Measurements from ENCODE around the gene FAM114A2.
A peak's percentile ranks its signal among the peaks of the same experiment; 100 is the strongest.
"Not testable (repeated sequence)": the region's sequence is repeated elsewhere in the genome, so short reads cannot be mapped to it uniquely, and the experiment has no call there.

The FAM114A2 gene

GRCh38 chr5:154038261-154038706 lies 426 bp downstream of the FAM114A2 start:
- no peaks in the 10 kb centered on the region for H3K9me3 ChIP-seq (ENCODE audit: control extremely low read depth in 1 of 5, control insufficient read depth in 4 of 5, insufficient read depth in 2 of 5, low read depth in 1 of 5, low read length in 4 of 5)
- H3K27me3 ChIP-seq (replicated peaks in 2 of 5; ENCODE audit: control insufficient read depth in 4 of 5, insufficient read depth in 5 of 5, low read length in 4 of 5), result no peaks in the 10 kb centered on the region
- POLR2A ChIA-PET, result interaction anchor here (0.9 to 1.1 kb wide), 2 partner anchors 11 to 73 kb away, joined by 3 to 4 read pairs; no protein-coding TSS in a partner anchor
- peaks cover 7 to 26% (median 18%) of the 10 kb centered on the region in 4 experiments for H3K4me1 ChIP-seq (ENCODE audit: control extremely low read depth in 1 of 4, control insufficient read depth in 4 of 4, insufficient read depth in 4 of 4, low read length in 3 of 4)
- 0% methylated on average over 15 of the region's 22 CpGs for WGBS (ENCODE audit: insufficient coverage)
- H3K36me3 ChIP-seq (ENCODE audit: control insufficient read depth in 4 of 4, insufficient read depth in 4 of 4, low read length in 3 of 4), result no peaks in the 10 kb centered on the region
- peak overlapping the region; percentile 21 to 80 for H3K27ac ChIP-seq (ENCODE audit: insufficient read depth in 1 of 2, low read depth in 1 of 2, low read length in 2 of 2, poor library complexity in 1 of 2, severe bottlenecking in 2 of 2)
- CTCF ChIA-PET, result interaction anchor here (1.4 to 1.9 kb wide), 4 partner anchors 10 to 367 kb away, joined by 4 to 5 read pairs (median 4); no protein-coding TSS in a partner anchor
- DNase-seq, result peak in 2 of 3 donors; percentile 62 to 76
- peak overlapping the region; percentile 66 to 98 (median 87) for H3K4me3 ChIP-seq (ENCODE audit: control insufficient read depth in 1 of 7, extremely low read depth in 1 of 7, insufficient read depth in 4 of 7, low read depth in 2 of 7, low read length in 6 of 7)

- ChIA-PET CTCF (no interaction called here), POLR2A (no interaction called here)
- WGBS (ENCODE audit: insufficient coverage), result 93% methylated on average over 2 of the region's 3 CpGs
Observed at GRCh38 chr5:154034944-154035343, 3.8 kb downstream of the FAM114A2 start.

GRCh38 chr5:154031937-154032489 lies 6.7 kb downstream of the FAM114A2 start:
- Histone ChIP-seq H3K4me1 (ENCODE audit: control extremely low read depth in 1 of 4, control insufficient read depth in 4 of 4, insufficient read depth in 4 of 4, low read length in 3 of 4) (peaks cover 0 to 8% (median 3%) of the 10 kb centered on the region in 4 experiments), H3K9me3 (ENCODE audit: control extremely low read depth in 1 of 5, control insufficient read depth in 4 of 5, insufficient read depth in 2 of 5, low read depth in 1 of 5, low read length in 4 of 5) (no peaks in the 10 kb centered on the region), H3K4me3 (ENCODE audit: control insufficient read depth in 1 of 7, extremely low read depth in 1 of 7, insufficient read depth in 4 of 7, low read depth in 2 of 7, low read length in 6 of 7) (no peak overlapping the region), H3K36me3 (ENCODE audit: control insufficient read depth in 4 of 4, insufficient read depth in 4 of 4, low read length in 3 of 4) (peaks cover 3 to 33% (median 18%) of the 10 kb centered on the region in 4 experiments), H3K27ac (ENCODE audit: insufficient read depth in 1 of 2, low read depth in 1 of 2, low read length in 2 of 2, poor library complexity in 1 of 2, severe bottlenecking in 2 of 2) (no peak overlapping the region), H3K27me3 (replicated peaks in 2 of 5; ENCODE audit: control insufficient read depth in 4 of 5, insufficient read depth in 5 of 5, low read length in 4 of 5) (no peaks in the 10 kb centered on the region)
- DNase-seq, result peak; percentile 10 to 51 (median 28)
- POLR2A ChIA-PET, result no interaction called here
- 69% methylated on average over 2 of the region's 2 CpGs for WGBS (ENCODE audit: insufficient coverage)
- CTCF ChIA-PET, result interaction anchor here (0.8 kb wide), 1 partner anchor 14 kb away, joined by 3 read pairs; no protein-coding TSS in a partner anchor

More at GRCh38 chr5:154034944-154035343, 3.8 kb downstream of the FAM114A2 start:
- peaks cover 7 to 23% (median 16%) of the 10 kb centered on the region in 4 experiments for H3K4me1 ChIP-seq (ENCODE audit: control extremely low read depth in 1 of 4, control insufficient read depth in 4 of 4, insufficient read depth in 4 of 4, low read length in 3 of 4)
- H3K4me3 ChIP-seq (ENCODE audit: control insufficient read depth in 1 of 7, extremely low read depth in 1 of 7, insufficient read depth in 4 of 7, low read depth in 2 of 7, low read length in 6 of 7), result no peak overlapping the region
- H3K27ac ChIP-seq (ENCODE audit: insufficient read depth in 1 of 2, low read depth in 1 of 2, low read length in 2 of 2, poor library complexity in 1 of 2, severe bottlenecking in 2 of 2), result no peak overlapping the region
- H3K36me3 ChIP-seq (ENCODE audit: control insufficient read depth in 4 of 4, insufficient read depth in 4 of 4, low read length in 3 of 4), result peaks cover 0 to 14% (median 8%) of the 10 kb centered on the region in 4 experiments
- no peaks in the 10 kb centered on the region for H3K9me3 ChIP-seq (ENCODE audit: control extremely low read depth in 1 of 5, control insufficient read depth in 4 of 5, insufficient read depth in 2 of 5, low read depth in 1 of 5, low read length in 4 of 5)
- no peaks in the 10 kb centered on the region for H3K27me3 ChIP-seq (replicated peaks in 2 of 5; ENCODE audit: control insufficient read depth in 4 of 5, insufficient read depth in 5 of 5, low read length in 4 of 5)
- DNase-seq, result no peak

- ChIA-PET POLR2A (no interaction called here), CTCF (no interaction called here)
- H3K4me1 ChIP-seq (ENCODE audit: control extremely low read depth in 1 of 4, control insufficient read depth in 4 of 4, insufficient read depth in 4 of 4, low read length in 3 of 4), result no peaks in the 10 kb centered on the region
Observed at GRCh38 chr5:154025951-154026350, 12.8 kb downstream of the FAM114A2 start.

GRCh38 chr5:154018919-154019318 lies 19.8 kb downstream of the FAM114A2 start:
- no CpG with 5 or more reads among the region's 1 CpG for WGBS (ENCODE audit: insufficient coverage)

More at GRCh38 chr5:154025951-154026350, 12.8 kb downstream of the FAM114A2 start:
- Histone ChIP-seq H3K4me3 (ENCODE audit: control insufficient read depth in 1 of 7, extremely low read depth in 1 of 7, insufficient read depth in 4 of 7, low read depth in 2 of 7, low read length in 6 of 7) (no peak overlapping the region), H3K36me3 (ENCODE audit: control insufficient read depth in 4 of 4, insufficient read depth in 4 of 4, low read length in 3 of 4) (peaks cover 12 to 44% (median 22%) of the 10 kb centered on the region in 4 experiments), H3K27me3 (replicated peaks in 2 of 5; ENCODE audit: control insufficient read depth in 4 of 5, insufficient read depth in 5 of 5, low read length in 4 of 5) (no peaks in the 10 kb centered on the region), H3K9me3 (ENCODE audit: control extremely low read depth in 1 of 5, control insufficient read depth in 4 of 5, insufficient read depth in 2 of 5, low read depth in 1 of 5, low read length in 4 of 5) (no peaks in the 10 kb centered on the region), H3K27ac (ENCODE audit: insufficient read depth in 1 of 2, low read depth in 1 of 2, low read length in 2 of 2, poor library complexity in 1 of 2, severe bottlenecking in 2 of 2) (no peak overlapping the region)
- DNase-seq, result no peak

GRCh38 chr5:154015071-154015693 lies 23.5 kb downstream of the FAM114A2 start:
- WGBS (ENCODE audit: insufficient coverage), result 96% methylated on average over 3 of the region's 4 CpGs
- POLR2A ChIA-PET, result no interaction called here
- no peak for DNase-seq
- Histone ChIP-seq H3K4me3 (ENCODE audit: control insufficient read depth in 1 of 7, extremely low read depth in 1 of 7, insufficient read depth in 4 of 7, low read depth in 2 of 7, low read length in 6 of 7) (no peak overlapping the region), H3K27me3 (replicated peaks in 2 of 5; ENCODE audit: control insufficient read depth in 4 of 5, insufficient read depth in 5 of 5, low read length in 4 of 5) (no peaks in the 10 kb centered on the region), H3K36me3 (ENCODE audit: control insufficient read depth in 4 of 4, insufficient read depth in 4 of 4, low read length in 3 of 4) (peaks cover 0 to 34% (median 12%) of the 10 kb centered on the region in 4 experiments), H3K4me1 (ENCODE audit: control extremely low read depth in 1 of 4, control insufficient read depth in 4 of 4, insufficient read depth in 4 of 4, low read length in 3 of 4) (no peaks in the 10 kb centered on the region), H3K27ac (ENCODE audit: insufficient read depth in 1 of 2, low read depth in 1 of 2, low read length in 2 of 2, poor library complexity in 1 of 2, severe bottlenecking in 2 of 2) (no peak overlapping the region), H3K9me3 (ENCODE audit: control extremely low read depth in 1 of 5, control insufficient read depth in 4 of 5, insufficient read depth in 2 of 5, low read depth in 1 of 5, low read length in 4 of 5) (peaks cover 0 to 2% (median 0%) of the 10 kb centered on the region in 5 experiments)
- CTCF ChIA-PET, result interaction anchor here (1.5 kb wide), 1 partner anchor 9 kb away, joined by 5 read pairs; no protein-coding TSS in a partner anchor

More at GRCh38 chr5:154018919-154019318, 19.8 kb downstream of the FAM114A2 start:
- peaks cover 0 to 37% (median 8%) of the 10 kb centered on the region in 4 experiments for H3K36me3 ChIP-seq (ENCODE audit: control insufficient read depth in 4 of 4, insufficient read depth in 4 of 4, low read length in 3 of 4)
- H3K27ac ChIP-seq (ENCODE audit: insufficient read depth in 1 of 2, low read depth in 1 of 2, low read length in 2 of 2, poor library complexity in 1 of 2, severe bottlenecking in 2 of 2); H3K4me1 ChIP-seq (ENCODE audit: control extremely low read depth in 1 of 4, control insufficient read depth in 4 of 4, insufficient read depth in 4 of 4, low read length in 3 of 4); H3K9me3 ChIP-seq (ENCODE audit: control extremely low read depth in 1 of 5, control insufficient read depth in 4 of 5, insufficient read depth in 2 of 5, low read depth in 1 of 5, low read length in 4 of 5); CTCF ChIA-PET; H3K4me3 ChIP-seq (ENCODE audit: control insufficient read depth in 1 of 7, extremely low read depth in 1 of 7, insufficient read depth in 4 of 7, low read depth in 2 of 7, low read length in 6 of 7); H3K27me3 ChIP-seq (replicated peaks in 2 of 5; ENCODE audit: control insufficient read depth in 4 of 5, insufficient read depth in 5 of 5, low read length in 4 of 5); POLR2A ChIA-PET: not testable (repeated sequence)
- DNase-seq, result peak in 1 of 3 donors; percentile 27

GRCh38 chr5:154010660-154011059 lies 28.1 kb downstream of the FAM114A2 start:
- H3K4me1 ChIP-seq (ENCODE audit: control extremely low read depth in 1 of 4, control insufficient read depth in 4 of 4, insufficient read depth in 4 of 4, low read length in 3 of 4), result no peaks in the 10 kb centered on the region
- H3K27ac ChIP-seq (ENCODE audit: insufficient read depth in 1 of 2, low read depth in 1 of 2, low read length in 2 of 2, poor library complexity in 1 of 2, severe bottlenecking in 2 of 2), result no peak overlapping the region
- ChIA-PET POLR2A (no interaction called here), CTCF (interaction anchor here (1.0 to 1.3 kb wide), 2 partner anchors 11 to 28 kb away, joined by 3 to 5 read pairs; partner anchors contain the start of genes FAM114A2 and MFAP3)
- H3K36me3 ChIP-seq (ENCODE audit: control insufficient read depth in 4 of 4, insufficient read depth in 4 of 4, low read length in 3 of 4), result peaks cover 0 to 25% (median 15%) of the 10 kb centered on the region in 4 experiments
- no peak for DNase-seq
- no peak overlapping the region for H3K4me3 ChIP-seq (ENCODE audit: control insufficient read depth in 1 of 7, extremely low read depth in 1 of 7, insufficient read depth in 4 of 7, low read depth in 2 of 7, low read length in 6 of 7)
- H3K9me3 ChIP-seq (ENCODE audit: control extremely low read depth in 1 of 5, control insufficient read depth in 4 of 5, insufficient read depth in 2 of 5, low read depth in 1 of 5, low read length in 4 of 5), result no peaks in the 10 kb centered on the region
- H3K27me3 ChIP-seq (replicated peaks in 2 of 5; ENCODE audit: control insufficient read depth in 4 of 5, insufficient read depth in 5 of 5, low read length in 4 of 5), result no peaks in the 10 kb centered on the region
- WGBS (ENCODE audit: insufficient coverage), result 100% methylated on average over 2 of the region's 3 CpGs

Measured in common myeloid progenitor, CD34-positive (primary cell).